Esophagus squamous epithelium (tissue), 4 donors: ENCODE measurements around the gene AIDA.
"Not testable (repeated sequence)": the region's sequence is repeated elsewhere in the genome, so short reads cannot be mapped to it uniquely, and the experiment has no call there.

Experiments used
- CTCF ChIP-seq, 6 experiments: fragments of 450-650 bp in 4 of 6; fragments of 200-600 bp in 2 of 6; sonication (generic) in 2 of 6; IDR thresholded peaks; one replicate each; pipeline ENCODE4 v1.5.1; 2016 to 2019; ENCODE audit warnings: antibody characterized with exemption in 6 of 6, mild to moderate bottlenecking in 4 of 6, moderate library complexity in 4 of 6
- POLR2A ChIP-seq, 4 donors: fragments of 450-650 bp; IDR thresholded peaks; one replicate each; pipeline ENCODE4 v1.6.1; 2017; ENCODE audit warnings: antibody characterized with exemption in 4 of 4, mild to moderate bottlenecking in 4 of 4, moderate library complexity in 3 of 4

GRCh38 chr1:222668184-222668583 lies 44.1 kb downstream of the AIDA start:
- TF ChIP-seq CTCF, POLR2A (IDR thresholded peaks at IDR 0.05): not testable (repeated sequence)
